Hematopoietic multipotent progenitor cell treated with erythropoietin and hydrocortisone succinate and interleukin-3 and kit ligand, for 8 days (in vitro differentiated cells): ENCODE data around the gene FAM171A1.
"Not testable (repeated sequence)": the region's sequence is repeated elsewhere in the genome, so short reads cannot be mapped to it uniquely, and the experiment has no call there.

Source experiments
- DNase-seq: peaks from one replicate; pipeline ENCODE4 v3.0.0-alpha.2; 2015

The FAM171A1 gene

GRCh38 chr10:15370856-15371701, at the start of gene FAM171A1:
TSS of gene FAM171A1 (minus strand) at chr10:15371289. CDS start at chr10:15371052, 237 bp downstream.
- peak; percentile 59 for DNase-seq

- DNase-seq, result no peak
Observed at GRCh38 chr10:15420858-15421257, 49.8 kb upstream of the FAM171A1 start.

- peak; percentile 70 for DNase-seq
Observed at GRCh38 chr10:15419279-15419874, 48.3 kb upstream of the FAM171A1 start.

GRCh38 chr10:15416034-15416433, 44.9 kb upstream of the FAM171A1 start:
- no peak for DNase-seq

GRCh38 chr10:15411010-15411409, 39.9 kb upstream of the FAM171A1 start:
- DNase-seq, result no peak

GRCh38 chr10:15409350-15409749, 38.3 kb upstream of the FAM171A1 start:
- not testable (repeated sequence) for DNase-seq

- no peak for DNase-seq
Observed at GRCh38 chr10:15408557-15408956, 37.5 kb upstream of the FAM171A1 start.

- DNase-seq, result no peak
Observed at GRCh38 chr10:15405319-15405718, 34.2 kb upstream of the FAM171A1 start.

GRCh38 chr10:15401382-15401781, 30.3 kb upstream of the FAM171A1 start:
- DNase-seq, result no peak

- not testable (repeated sequence) for DNase-seq
Observed at GRCh38 chr10:15400461-15400860, 29.4 kb upstream of the FAM171A1 start.

GRCh38 chr10:15399060-15399661, 28.1 kb upstream of the FAM171A1 start:
- no peak for DNase-seq

- DNase-seq, result no peak
Observed at GRCh38 chr10:15395935-15396334, 24.8 kb upstream of the FAM171A1 start.

- DNase-seq, result no peak
Observed at GRCh38 chr10:15393139-15393825, 22.2 kb upstream of the FAM171A1 start.

- DNase-seq, result no peak
Observed at GRCh38 chr10:15391491-15391890, 20.4 kb upstream of the FAM171A1 start.

- not testable (repeated sequence) for DNase-seq
Observed at GRCh38 chr10:15388172-15388571, 17.1 kb upstream of the FAM171A1 start.

- no peak for DNase-seq
Observed at GRCh38 chr10:15387021-15387420, 15.9 kb upstream of the FAM171A1 start.

- DNase-seq, result no peak
Observed at GRCh38 chr10:15385552-15386455, 14.7 kb upstream of the FAM171A1 start.

GRCh38 chr10:15381420-15381819, 10.3 kb upstream of the FAM171A1 start:
- no peak for DNase-seq

GRCh38 chr10:15379078-15379477, 8.0 kb upstream of the FAM171A1 start:
- no peak for DNase-seq

GRCh38 chr10:15378569-15378968, 7.5 kb upstream of the FAM171A1 start:
- no peak for DNase-seq

- no peak for DNase-seq
Observed at GRCh38 chr10:15374566-15374965, 3.5 kb upstream of the FAM171A1 start.

GRCh38 chr10:15374156-15374555, 3.1 kb upstream of the FAM171A1 start:
- DNase-seq, result no peak
